Measurements from ENCODE around the gene PBX1. TPM values are rescaled to one million over a fixed set of nuclear protein-coding genes. Genes with fewer than 3 reads are reported as not detected.

The PBX1 gene
- polyA plus RNA-seq, 1 donor (not counting 4 experiments of a cell fraction or from before 2014, with no cell fraction given): 2.2 TPM

DNA sequence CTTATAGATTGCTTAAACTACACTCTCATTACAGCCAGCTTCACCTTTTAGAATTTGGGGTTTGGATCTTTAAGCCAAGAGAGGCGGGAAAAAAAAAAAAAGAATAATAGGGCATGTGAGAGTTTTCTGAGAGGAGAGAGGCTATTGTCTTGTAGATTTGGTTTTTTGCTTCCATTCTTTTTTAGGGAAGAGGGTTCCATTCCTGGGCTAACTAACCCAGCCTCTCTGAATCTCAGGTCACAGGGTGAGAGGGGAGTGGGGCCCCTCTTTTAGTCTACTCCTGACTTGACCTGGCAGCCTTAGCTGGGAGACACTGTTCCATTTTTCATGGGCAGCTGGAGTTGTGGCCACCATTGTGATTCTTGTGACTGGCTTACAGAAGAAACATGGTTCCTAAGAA is 24.2 kb downstream of the PBX1 start:
- dilution Hi-C loops (cut with MboI; ENCODE audit: extremely low pct_ligation_motif_present, low sequenced_read_pairs): no loop called here
- FAIRE-seq: no peak
- TF ChIP-seq, protein P1, sequence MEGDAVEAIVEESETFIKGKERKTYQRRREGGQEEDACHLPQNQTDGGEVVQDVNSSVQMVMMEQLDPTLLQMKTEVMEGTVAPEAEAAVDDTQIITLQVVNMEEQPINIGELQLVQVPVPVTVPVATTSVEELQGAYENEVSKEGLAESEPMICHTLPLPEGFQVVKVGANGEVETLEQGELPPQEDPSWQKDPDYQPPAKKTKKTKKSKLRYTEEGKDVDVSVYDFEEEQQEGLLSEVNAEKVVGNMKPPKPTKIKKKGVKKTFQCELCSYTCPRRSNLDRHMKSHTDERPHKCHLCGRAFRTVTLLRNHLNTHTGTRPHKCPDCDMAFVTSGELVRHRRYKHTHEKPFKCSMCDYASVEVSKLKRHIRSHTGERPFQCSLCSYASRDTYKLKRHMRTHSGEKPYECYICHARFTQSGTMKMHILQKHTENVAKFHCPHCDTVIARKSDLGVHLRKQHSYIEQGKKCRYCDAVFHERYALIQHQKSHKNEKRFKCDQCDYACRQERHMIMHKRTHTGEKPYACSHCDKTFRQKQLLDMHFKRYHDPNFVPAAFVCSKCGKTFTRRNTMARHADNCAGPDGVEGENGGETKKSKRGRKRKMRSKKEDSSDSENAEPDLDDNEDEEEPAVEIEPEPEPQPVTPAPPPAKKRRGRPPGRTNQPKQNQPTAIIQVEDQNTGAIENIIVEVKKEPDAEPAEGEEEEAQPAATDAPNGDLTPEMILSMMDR (optimal IDR thresholded peaks at IDR 0.05 in 1 of 3, IDR thresholded peaks at IDR 0.05 in 1 of 3, conservative IDR thresholded peaks at IDR 0.05 in 1 of 3; ENCODE audit: extremely low read depth in 1 of 3, insufficient read depth in 2 of 3, low read length in 3 of 3): no peak
- TF ChIP-seq EZH2 (IDR thresholded peaks at IDR 0.05; ENCODE audit: low read length): no peak

DNA sequence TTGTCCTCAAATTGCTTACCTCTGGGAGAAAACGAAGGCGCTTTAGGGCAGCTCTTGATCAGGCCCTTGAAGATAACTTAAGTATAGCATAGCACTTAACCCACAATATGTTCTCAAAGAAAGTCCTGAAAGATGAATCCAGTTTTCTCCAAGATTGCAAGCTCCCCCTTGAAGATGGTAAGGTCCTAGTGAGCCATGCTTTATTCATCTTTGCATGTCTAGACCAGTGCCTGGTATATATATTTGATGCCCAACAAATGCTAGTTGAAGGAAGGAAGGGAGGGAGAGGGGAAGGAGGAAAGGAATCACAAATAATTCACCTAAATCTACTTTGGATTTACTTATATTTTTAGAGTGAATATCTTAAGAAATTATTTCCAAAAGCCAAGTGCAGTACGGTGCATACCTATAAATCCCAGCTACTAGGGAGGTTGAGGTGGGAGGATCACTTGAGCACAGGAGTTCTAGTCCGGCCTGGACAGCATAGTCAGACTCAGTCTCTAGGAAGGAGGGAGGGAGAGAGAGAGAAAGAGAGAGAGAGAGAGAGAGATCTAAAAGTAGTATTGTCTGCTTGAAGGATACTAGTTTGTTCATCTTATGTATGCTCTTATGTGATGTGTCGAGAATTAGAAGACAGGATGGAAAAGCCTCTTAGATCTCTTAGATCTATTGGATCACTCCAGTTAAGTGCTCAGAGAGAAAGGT is 25.0 kb downstream of the PBX1 start:
- no peak overlapping the region for H2AFZ ChIP-seq (ENCODE audit: control insufficient read depth, low read length)
- H3K4me1 ChIP-seq (ENCODE audit: control insufficient read depth, extremely low read depth, insufficient read depth, low read length): no peaks in the 10 kb centered on the region
- TF ChIP-seq, protein P1 (optimal IDR thresholded peaks at IDR 0.05 in 1 of 3, IDR thresholded peaks at IDR 0.05 in 1 of 3, conservative IDR thresholded peaks at IDR 0.05 in 1 of 3; ENCODE audit: extremely low read depth in 1 of 3, insufficient read depth in 2 of 3, low read length in 3 of 3): no peak
- TF ChIP-seq EZH2 (IDR thresholded peaks at IDR 0.05; ENCODE audit: low read length): no peak
- no peaks in the 10 kb centered on the region for H3K79me2 ChIP-seq (ENCODE audit: control insufficient read depth, insufficient read depth, low read length)
- H3K9me3 ChIP-seq (ENCODE audit: control insufficient read depth, low read depth, low read length): no peaks in the 10 kb centered on the region
- H3K4me3 ChIP-seq (ENCODE audit: control insufficient read depth in 2 of 3, extremely low read depth in 1 of 3, insufficient read depth in 2 of 3, low read depth in 1 of 3, low read length in 3 of 3): no peak overlapping the region
- no peak overlapping the region for H3K27ac ChIP-seq (ENCODE audit: control insufficient read depth, insufficient read depth, low read length)
- FAIRE-seq: no peak
- no peaks in the 10 kb centered on the region for H3K9me1 ChIP-seq (ENCODE audit: control insufficient read depth, extremely low read depth, insufficient read depth, low read length)
- no peak overlapping the region for H3K9ac ChIP-seq (ENCODE audit: control insufficient read depth, extremely low read depth, insufficient read depth, low read length)
- H4K20me1 ChIP-seq (ENCODE audit: control insufficient read depth, extremely low read depth, insufficient read depth, low read length): no peaks in the 10 kb centered on the region
- H3K36me3 ChIP-seq (ENCODE audit: control insufficient read depth in 2 of 2, extremely low read depth in 1 of 2, insufficient read depth in 2 of 2, low read length in 2 of 2): no peaks in the 10 kb centered on the region
- no peaks in the 10 kb centered on the region for H3K27me3 ChIP-seq (ENCODE audit: control insufficient read depth, extremely low read depth, insufficient read depth, low read length)
- no peak overlapping the region for H3K4me2 ChIP-seq (ENCODE audit: control insufficient read depth, extremely low read depth, insufficient read depth, low read depth, low read length)
- dilution Hi-C loops (cut with MboI; ENCODE audit: extremely low pct_ligation_motif_present, low sequenced_read_pairs): no loop called here
- DNase-seq (ENCODE audit: low read depth, low spot score): no peak

More for the DNA sequence above, 24.2 kb downstream of the PBX1 start:
- no peak overlapping the region for H3K27ac ChIP-seq (ENCODE audit: control insufficient read depth, insufficient read depth, low read length)
- H3K9me1 ChIP-seq (ENCODE audit: control insufficient read depth, extremely low read depth, insufficient read depth, low read length): no peaks in the 10 kb centered on the region
- no peak for DNase-seq (ENCODE audit: low read depth, low spot score)
- no peaks in the 10 kb centered on the region for H3K27me3 ChIP-seq (ENCODE audit: control insufficient read depth, extremely low read depth, insufficient read depth, low read length)
- H3K79me2 ChIP-seq (ENCODE audit: control insufficient read depth, insufficient read depth, low read length): no peaks in the 10 kb centered on the region
- H3K4me2 ChIP-seq (ENCODE audit: control insufficient read depth, extremely low read depth, insufficient read depth, low read depth, low read length): no peak overlapping the region
- no peaks in the 10 kb centered on the region for H3K4me1 ChIP-seq (ENCODE audit: control insufficient read depth, extremely low read depth, insufficient read depth, low read length)
- no peak overlapping the region for H3K4me3 ChIP-seq (ENCODE audit: control insufficient read depth in 2 of 3, extremely low read depth in 1 of 3, insufficient read depth in 2 of 3, low read depth in 1 of 3, low read length in 3 of 3)
- H4K20me1 ChIP-seq (ENCODE audit: control insufficient read depth, extremely low read depth, insufficient read depth, low read length): no peaks in the 10 kb centered on the region
- no peak overlapping the region for H2AFZ ChIP-seq (ENCODE audit: control insufficient read depth, low read length)
- H3K9ac ChIP-seq (ENCODE audit: control insufficient read depth, extremely low read depth, insufficient read depth, low read length): no peak overlapping the region
- no peaks in the 10 kb centered on the region for H3K9me3 ChIP-seq (ENCODE audit: control insufficient read depth, low read depth, low read length)
- no peaks in the 10 kb centered on the region for H3K36me3 ChIP-seq (ENCODE audit: control insufficient read depth in 2 of 2, extremely low read depth in 1 of 2, insufficient read depth in 2 of 2, low read length in 2 of 2)
